Measurements from ENCODE around the gene VTI1A.

DNA sequence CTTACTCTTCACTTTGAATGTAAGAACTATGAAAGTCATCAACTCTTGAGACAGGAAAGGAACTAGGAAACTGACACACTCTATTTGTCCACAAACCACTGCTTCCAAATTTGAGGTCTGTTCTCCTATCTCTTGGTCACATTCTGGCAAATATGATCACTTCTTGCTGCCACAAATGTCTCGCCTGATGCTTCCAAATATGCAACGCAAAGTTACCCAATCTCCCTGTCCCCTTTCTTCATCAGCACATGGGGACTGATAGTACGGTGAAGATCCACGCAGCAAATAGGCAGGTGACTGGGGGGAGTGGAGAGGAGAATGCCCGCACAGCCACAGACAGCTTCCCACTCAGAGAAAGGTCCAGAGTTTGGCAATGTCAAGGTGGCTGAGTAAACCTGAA is 410.5 kb downstream of the VTI1A start:
- TF ChIP-seq POLR2A (IDR thresholded peaks at IDR 0.05) = no peak
- TF ChIP-seq, protein P1, sequence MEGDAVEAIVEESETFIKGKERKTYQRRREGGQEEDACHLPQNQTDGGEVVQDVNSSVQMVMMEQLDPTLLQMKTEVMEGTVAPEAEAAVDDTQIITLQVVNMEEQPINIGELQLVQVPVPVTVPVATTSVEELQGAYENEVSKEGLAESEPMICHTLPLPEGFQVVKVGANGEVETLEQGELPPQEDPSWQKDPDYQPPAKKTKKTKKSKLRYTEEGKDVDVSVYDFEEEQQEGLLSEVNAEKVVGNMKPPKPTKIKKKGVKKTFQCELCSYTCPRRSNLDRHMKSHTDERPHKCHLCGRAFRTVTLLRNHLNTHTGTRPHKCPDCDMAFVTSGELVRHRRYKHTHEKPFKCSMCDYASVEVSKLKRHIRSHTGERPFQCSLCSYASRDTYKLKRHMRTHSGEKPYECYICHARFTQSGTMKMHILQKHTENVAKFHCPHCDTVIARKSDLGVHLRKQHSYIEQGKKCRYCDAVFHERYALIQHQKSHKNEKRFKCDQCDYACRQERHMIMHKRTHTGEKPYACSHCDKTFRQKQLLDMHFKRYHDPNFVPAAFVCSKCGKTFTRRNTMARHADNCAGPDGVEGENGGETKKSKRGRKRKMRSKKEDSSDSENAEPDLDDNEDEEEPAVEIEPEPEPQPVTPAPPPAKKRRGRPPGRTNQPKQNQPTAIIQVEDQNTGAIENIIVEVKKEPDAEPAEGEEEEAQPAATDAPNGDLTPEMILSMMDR (IDR thresholded peaks at IDR 0.05) = no peak
